ENCODE measurements around the gene FLOT1. TPM values are rescaled to one million over a fixed set of nuclear protein-coding genes. Genes with fewer than 3 reads are reported as not detected.

The FLOT1 gene
- total RNA-seq, 4 donors from 2014 or later, result 96.9 to 127 (median 117) TPM

DNA sequence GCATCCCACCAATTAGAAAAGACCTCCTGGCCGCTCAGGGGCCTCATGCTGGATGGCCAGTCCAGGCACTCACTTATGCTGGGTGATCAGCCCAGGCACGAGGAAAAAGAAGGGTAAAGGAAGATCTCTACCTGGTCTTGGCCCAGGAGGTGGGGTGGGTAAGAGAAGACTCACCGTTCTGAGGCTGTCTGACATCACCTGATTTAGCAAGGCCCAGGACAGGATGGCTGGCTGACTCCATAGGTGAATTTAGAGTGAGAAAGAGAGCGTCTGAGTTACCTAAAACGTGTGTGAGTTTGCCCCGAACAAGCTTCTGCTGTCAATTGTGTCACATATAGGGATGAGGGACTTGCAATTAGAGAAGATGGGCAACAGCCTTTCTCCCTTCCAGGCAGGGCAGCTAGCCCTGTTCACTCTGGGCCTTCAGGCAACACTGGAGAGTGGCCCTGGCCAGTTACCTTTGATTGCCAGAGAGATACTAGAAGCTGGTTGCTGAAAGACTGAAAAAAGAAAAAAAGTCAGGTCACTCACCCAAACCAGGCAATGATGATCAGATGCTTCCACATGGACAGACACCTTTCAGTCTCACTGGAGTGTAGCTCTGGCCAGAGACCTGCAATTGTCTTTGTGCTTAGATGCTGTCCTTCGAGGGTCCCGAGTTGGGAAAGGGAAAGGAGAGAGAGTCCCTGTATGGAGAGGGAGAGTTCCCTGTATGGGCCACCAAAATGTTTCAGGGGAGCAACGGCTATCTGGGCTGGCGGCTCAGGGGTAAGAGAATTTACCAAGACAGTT, 37.6 kb upstream of the FLOT1 start:
- intact Hi-C loops (cut with DNase I; ENCODE audit: low total_unique reads), result loop anchor here (2.0 kb wide), 1 partner anchor 27 kb away; no protein-coding TSS in a partner anchor
- Histone ChIP-seq H3K36me3 (no peaks in the 10 kb centered on the region), H3K4me3 (no peak overlapping the region), H3K27me3 (no peaks in the 10 kb centered on the region), H3K4me1 (peaks cover 26 to 34% of the 10 kb centered on the region in 2 donors), H3K27ac (peak overlapping the region; percentile 48 to 74 (median 69)), H3K9me3 (no peaks in the 10 kb centered on the region)
- no peak for ATAC-seq
- DNase-seq, result no peak
- TF ChIP-seq CTCF (IDR thresholded peaks at IDR 0.05 in 4 of 5, conservative IDR thresholded peaks at IDR 0.05 in 1 of 5), result no peak
- TF ChIP-seq POLR2A (IDR thresholded peaks at IDR 0.05), result no peak
- in situ Hi-C loops (cut with MboI; ENCODE audit: low sequenced_read_pairs in 4 of 4), result no loop called here

DNA sequence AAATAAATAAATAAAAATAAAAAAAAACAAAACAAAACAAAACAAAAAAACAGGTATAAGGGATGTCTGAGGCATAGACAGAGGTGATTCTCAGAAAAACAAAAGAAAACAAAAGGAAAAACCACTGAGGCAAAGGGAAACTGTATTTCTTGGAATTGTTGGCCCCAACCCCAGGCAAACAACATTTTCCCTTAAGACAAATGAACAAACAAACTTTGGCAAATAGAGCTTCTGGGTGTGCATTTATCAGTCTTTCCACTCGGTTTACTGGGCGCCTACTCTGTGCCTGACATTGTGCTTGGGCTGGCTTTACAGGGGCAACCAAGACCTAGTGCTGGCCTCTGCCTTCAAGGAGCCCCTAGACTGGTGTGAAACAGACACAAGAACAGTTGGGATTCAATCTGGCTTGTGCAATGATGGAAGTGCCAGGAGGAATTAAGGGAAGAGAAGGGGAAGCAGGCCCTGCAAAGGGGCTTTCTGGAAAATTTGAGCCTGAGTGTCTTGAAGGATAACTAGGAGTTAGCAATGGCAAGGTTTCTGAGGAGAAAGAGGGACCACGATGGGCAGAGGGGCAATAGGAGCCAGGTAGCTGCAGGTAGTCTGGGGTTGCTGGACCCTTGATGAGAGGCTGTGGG, 35.6 kb upstream of the FLOT1 start:
- TF ChIP-seq CTCF (IDR thresholded peaks at IDR 0.05 in 4 of 5, conservative IDR thresholded peaks at IDR 0.05 in 1 of 5) (no peak), POLR2A (IDR thresholded peaks at IDR 0.05) (no peak)
- Histone ChIP-seq H3K36me3 (no peaks in the 10 kb centered on the region), H3K27me3 (no peaks in the 10 kb centered on the region), H3K9me3 (no peaks in the 10 kb centered on the region), H3K4me1 (peaks cover 32 to 34% of the 10 kb centered on the region in 2 donors), H3K4me3 (no peak overlapping the region), H3K27ac (peak overlapping the region in 3 of 4 donors; percentile 67 to 74 (median 71))
- no peak for ATAC-seq
- in situ Hi-C loops (cut with MboI; ENCODE audit: low sequenced_read_pairs in 4 of 4) (no loop called here), intact Hi-C loops (cut with DNase I; ENCODE audit: low total_unique reads) (no loop called here)
- no peak for DNase-seq

DNA sequence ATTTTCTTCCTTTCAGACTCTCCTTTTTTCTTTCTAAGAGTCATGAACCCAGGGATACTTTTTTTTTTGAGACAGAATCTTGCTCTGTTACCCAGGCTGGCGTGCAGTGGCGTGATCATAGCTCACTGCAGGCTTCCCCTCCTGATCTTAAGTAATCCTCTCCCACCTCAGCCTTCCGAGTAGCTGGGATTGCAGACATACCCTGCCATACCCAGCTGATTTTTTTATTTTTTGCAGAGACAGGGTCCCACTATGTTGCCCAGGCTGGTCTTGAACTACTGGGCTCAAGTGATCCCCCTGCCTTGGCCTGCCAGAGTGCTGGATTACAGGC, 34.6 kb upstream of the FLOT1 start:
- Histone ChIP-seq H3K4me3 (no peak overlapping the region), H3K9me3 (no peaks in the 10 kb centered on the region), H3K27me3 (no peaks in the 10 kb centered on the region), H3K27ac (no peak overlapping the region), H3K36me3 (no peaks in the 10 kb centered on the region), H3K4me1 (peaks cover 26 to 30% of the 10 kb centered on the region in 2 donors)
- TF ChIP-seq CTCF (IDR thresholded peaks at IDR 0.05 in 4 of 5, conservative IDR thresholded peaks at IDR 0.05 in 1 of 5), result no peak
- no peak for TF ChIP-seq POLR2A (IDR thresholded peaks at IDR 0.05)
- in situ Hi-C loops (cut with MboI; ENCODE audit: low sequenced_read_pairs in 4 of 4), result no loop called here
- intact Hi-C loops (cut with DNase I; ENCODE audit: low total_unique reads), result no loop called here
- no peak for DNase-seq
- no peak for ATAC-seq

GRCh38 chr6:30776390-30777154, 34.1 kb upstream of the FLOT1 start:
- H3K9me3 ChIP-seq, result no peaks in the 10 kb centered on the region
- ATAC-seq (no peak), DNase-seq (no peak)
- intact Hi-C loops (cut with DNase I; ENCODE audit: low total_unique reads), result no loop called here
- H3K36me3 ChIP-seq, result no peaks in the 10 kb centered on the region
- TF ChIP-seq CTCF (IDR thresholded peaks at IDR 0.05 in 4 of 5, conservative IDR thresholded peaks at IDR 0.05 in 1 of 5) (no peak), POLR2A (IDR thresholded peaks at IDR 0.05) (no peak)
- in situ Hi-C loops (cut with MboI; ENCODE audit: low sequenced_read_pairs in 4 of 4), result no loop called here
- peaks cover 24% of the 10 kb centered on the region in 2 donors for H3K4me1 ChIP-seq
- H3K27me3 ChIP-seq, result no peaks in the 10 kb centered on the region
- no peak overlapping the region for H3K27ac ChIP-seq
- H3K4me3 ChIP-seq, result no peak overlapping the region
